Thoracic aorta (tissue), 2 donors: Measurements from ENCODE around the gene ELFN1. TPM values are rescaled to one million over a fixed set of nuclear protein-coding genes. Genes with fewer than 3 reads are reported as not detected.

ENCODE experiments used
- ATAC-seq: fragments of 150-250 bp; one replicate; pipeline ENCODE4 v1.8.0; 2017; ENCODE audit warnings: low read depth; ENCODE audit not compliant: insufficient number of reproducible peaks, low FRiP score
- DNase-seq: peaks from one replicate; pipeline ENCODE4 v3.0.0-alpha.2; 2020; ENCODE audit warnings: low spot score
- H3K27ac ChIP-seq, 2 donors: fragments of 200-600 bp; sonication (generic); 1 replicate in 1 of 2; 2 replicates in 1 of 2; pipeline ENCODE4 v1.5.1; 2016; ENCODE audit warnings: mild to moderate bottlenecking in 2 of 2, moderate library complexity in 2 of 2
- H3K27me3 ChIP-seq: fragments of 200-600 bp; sonication (generic); replicated peaks from 2 replicates; pipeline ENCODE4 v1.6.0; 2016; ENCODE audit warnings: mild to moderate bottlenecking; ENCODE audit not compliant: insufficient read depth
- H3K36me3 ChIP-seq: fragments of 200-600 bp; sonication (generic); one replicate; pipeline ENCODE4 v1.5.1; 2016
- H3K4me1 ChIP-seq, 2 donors: fragments of 200-600 bp; sonication (generic); 1 replicate in 1 of 2; 2 replicates in 1 of 2; pipeline versions ENCODE4 v1.5.1 to v1.6.0; 2016; ENCODE audit warnings: low read depth in 2 of 2, mild to moderate bottlenecking in 1 of 2; ENCODE audit not compliant: control insufficient read depth in 1 of 2
- H3K4me3 ChIP-seq: fragments of 200-600 bp; sonication (generic); 2 replicates; pipeline ENCODE4 v1.5.1; 2016; ENCODE audit warnings: mild to moderate bottlenecking
- H3K9me3 ChIP-seq: fragments of 200-600 bp; sonication (generic); 2 replicates; pipeline ENCODE4 v1.5.1; 2016
- total RNA-seq, 2 donors: library from RNA; depleted of rRNA; stranded (reverse); fragments of >200 nt; gene quantifications; one replicate each; pipeline versions ENCODE4 v1.1.0 to v1.2.3, GENCODE V29; 2016
- TF ChIP-seq, protein P1 (sequence below): fragments of 200-600 bp; sonication (generic); IDR thresholded peaks from one replicate; pipeline ENCODE4 v1.5.1; 2019; ENCODE audit warnings: antibody characterized with exemption

ELFN1 gene
- total RNA-seq, 2 donors from 2014 or later = 0.81 to 0.85 TPM

DNA sequence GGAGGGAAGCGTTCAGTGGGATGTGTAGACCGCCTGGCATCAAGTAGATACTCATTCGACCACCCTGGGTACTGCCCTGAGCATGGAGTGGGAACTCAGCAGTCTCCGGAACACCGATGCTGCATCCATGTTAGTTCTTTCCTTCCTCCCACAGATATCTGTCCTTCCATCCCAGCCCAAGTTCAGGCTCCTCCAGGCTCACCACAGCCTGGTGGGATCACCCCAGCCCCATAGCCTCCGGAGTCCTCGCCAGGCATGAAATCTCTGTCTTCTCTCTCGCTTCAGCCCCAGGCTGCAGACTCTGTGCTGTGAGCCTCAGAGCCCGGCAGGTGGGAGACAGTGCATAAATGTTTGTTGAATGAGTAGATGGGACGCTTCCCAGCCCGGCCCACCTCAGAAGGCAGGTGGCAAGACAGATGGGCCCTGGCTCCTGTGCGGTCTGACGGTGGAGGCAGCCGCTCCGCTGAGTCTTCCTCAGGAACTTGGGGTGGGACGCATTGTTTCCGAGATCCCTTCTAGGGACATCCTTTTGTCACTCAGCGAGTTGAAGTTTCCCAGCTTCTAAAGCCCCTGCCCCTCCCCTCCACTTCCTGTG, 42.9 kb downstream of the ELFN1 start:
- H3K4me3 ChIP-seq = no peak overlapping the region
- TF ChIP-seq, protein P1, sequence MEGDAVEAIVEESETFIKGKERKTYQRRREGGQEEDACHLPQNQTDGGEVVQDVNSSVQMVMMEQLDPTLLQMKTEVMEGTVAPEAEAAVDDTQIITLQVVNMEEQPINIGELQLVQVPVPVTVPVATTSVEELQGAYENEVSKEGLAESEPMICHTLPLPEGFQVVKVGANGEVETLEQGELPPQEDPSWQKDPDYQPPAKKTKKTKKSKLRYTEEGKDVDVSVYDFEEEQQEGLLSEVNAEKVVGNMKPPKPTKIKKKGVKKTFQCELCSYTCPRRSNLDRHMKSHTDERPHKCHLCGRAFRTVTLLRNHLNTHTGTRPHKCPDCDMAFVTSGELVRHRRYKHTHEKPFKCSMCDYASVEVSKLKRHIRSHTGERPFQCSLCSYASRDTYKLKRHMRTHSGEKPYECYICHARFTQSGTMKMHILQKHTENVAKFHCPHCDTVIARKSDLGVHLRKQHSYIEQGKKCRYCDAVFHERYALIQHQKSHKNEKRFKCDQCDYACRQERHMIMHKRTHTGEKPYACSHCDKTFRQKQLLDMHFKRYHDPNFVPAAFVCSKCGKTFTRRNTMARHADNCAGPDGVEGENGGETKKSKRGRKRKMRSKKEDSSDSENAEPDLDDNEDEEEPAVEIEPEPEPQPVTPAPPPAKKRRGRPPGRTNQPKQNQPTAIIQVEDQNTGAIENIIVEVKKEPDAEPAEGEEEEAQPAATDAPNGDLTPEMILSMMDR = no peak
- no peak for ATAC-seq
- H3K9me3 ChIP-seq = peaks cover 4% of the 10 kb centered on the region
- DNase-seq = no peak
- H3K27ac ChIP-seq = no peak overlapping the region
- no peaks in the 10 kb centered on the region for H3K4me1 ChIP-seq
- no peaks in the 10 kb centered on the region for H3K36me3 ChIP-seq
- no peaks in the 10 kb centered on the region for H3K27me3 ChIP-seq

DNA sequence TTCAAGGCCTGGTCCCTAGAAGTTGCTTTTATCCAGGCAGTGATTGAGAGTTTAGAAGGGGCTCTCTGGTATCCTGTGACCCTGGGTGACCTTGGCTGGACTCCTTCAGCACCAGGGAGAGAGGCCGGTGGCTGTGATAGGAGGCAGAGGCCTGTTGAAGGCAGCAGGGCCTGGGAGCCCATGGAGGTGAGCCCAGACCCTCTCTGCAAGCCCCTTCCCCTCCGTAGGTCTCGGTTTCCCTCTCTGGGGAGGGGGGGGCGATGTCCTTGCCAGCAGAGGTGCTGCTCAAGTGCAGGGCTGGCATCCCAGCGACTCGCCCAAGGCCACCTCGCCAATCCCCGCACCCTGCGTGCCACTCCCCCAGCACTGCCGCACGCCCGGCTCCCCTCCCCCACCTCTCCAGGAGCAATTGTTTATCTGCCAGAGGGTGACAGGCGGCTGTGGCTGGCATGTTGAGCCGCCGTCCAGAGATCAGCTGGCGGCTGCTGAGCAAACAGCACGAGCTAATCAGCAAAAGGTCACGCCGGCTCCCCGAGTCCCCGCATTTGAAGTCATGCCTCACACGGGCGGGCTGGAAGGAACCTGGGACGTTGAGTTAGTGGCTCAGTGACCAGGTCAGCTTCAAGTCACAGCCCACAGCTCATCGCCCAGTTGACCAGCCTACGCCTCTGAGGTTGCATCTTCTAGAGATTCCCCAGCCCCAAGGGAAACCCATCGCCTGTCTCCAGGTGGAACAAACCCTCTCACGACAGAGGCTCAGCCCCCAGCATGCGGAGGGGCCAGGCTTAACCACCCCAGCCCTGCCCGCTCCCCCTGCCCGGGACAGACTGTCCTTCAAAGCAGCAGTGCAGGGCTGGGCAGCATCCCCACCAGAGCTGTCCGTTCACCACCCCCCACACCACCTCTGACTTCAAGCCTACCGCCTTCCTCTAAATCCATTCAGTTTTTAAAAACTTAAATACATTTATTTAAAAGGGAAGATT, 43.7 kb downstream of the ELFN1 start:
- no peak for DNase-seq
- H3K9me3 ChIP-seq = peaks cover 4% of the 10 kb centered on the region
- H3K27me3 ChIP-seq = no peaks in the 10 kb centered on the region
- TF ChIP-seq, protein P1 = no peak
- H3K4me3 ChIP-seq = no peak overlapping the region
- H3K27ac ChIP-seq = no peak overlapping the region
- ATAC-seq = no peak
- no peaks in the 10 kb centered on the region for H3K36me3 ChIP-seq
- H3K4me1 ChIP-seq = no peaks in the 10 kb centered on the region

DNA sequence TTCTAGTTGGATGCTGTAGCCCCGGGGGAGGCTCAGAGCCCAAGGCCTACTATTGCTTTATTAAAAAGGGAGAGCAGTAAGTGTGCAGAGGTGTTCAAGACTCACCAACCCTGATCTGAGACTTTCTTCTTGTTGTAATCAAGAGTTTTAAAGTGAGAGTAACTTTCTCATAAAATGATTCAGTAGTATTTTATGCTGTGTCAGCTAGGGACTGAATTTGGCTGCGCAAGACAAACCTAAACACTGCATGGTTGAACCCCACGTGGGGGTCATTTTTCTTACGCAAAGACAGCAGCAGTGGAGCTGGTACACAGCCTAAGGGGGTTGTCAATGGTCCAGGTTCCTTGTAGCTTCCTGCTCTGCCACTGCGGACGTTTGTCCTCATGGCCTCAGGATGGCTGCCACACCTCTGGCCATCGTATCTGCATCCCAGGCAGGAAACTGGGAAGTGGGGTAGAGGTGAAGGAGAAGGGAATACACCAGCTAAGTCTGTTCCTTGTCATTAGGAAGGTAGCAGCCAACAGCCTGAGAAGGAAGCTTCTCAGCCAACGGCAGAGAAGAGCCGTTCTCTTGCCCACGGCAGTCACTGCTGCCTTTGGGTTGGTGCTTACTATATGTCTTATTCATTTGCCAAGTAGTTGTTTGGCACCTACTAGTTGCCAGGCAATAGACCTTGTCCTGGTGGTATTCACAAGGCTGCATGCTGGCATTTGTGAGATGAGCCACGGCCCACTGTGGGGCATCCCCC, 44.7 kb downstream of the ELFN1 start:
- no peak overlapping the region for H3K27ac ChIP-seq
- no peaks in the 10 kb centered on the region for H3K36me3 ChIP-seq
- peaks cover under 1% of the 10 kb centered on the region for H3K9me3 ChIP-seq
- no peaks in the 10 kb centered on the region for H3K27me3 ChIP-seq
- ATAC-seq (no peak), DNase-seq (no peak)
- no peak overlapping the region for H3K4me3 ChIP-seq
- TF ChIP-seq, protein P1 = no peak
- H3K4me1 ChIP-seq = no peaks in the 10 kb centered on the region

DNA sequence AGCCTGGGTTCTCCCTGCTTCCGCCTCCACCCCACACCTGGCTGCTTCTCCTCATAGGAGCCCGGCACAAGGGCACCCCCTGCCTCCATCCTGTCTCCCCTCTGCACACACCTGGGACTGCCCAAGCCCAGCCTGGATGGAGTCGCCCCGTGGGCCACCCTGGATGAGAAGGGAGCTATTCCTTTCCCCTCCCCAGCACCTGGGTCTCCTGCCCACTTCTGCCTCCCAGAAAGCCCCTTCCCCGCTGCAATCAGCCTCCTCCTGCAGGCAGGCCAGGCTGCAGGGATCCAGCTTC, 45.2 kb downstream of the ELFN1 start:
- Histone ChIP-seq H3K27ac (no peak overlapping the region), H3K4me3 (no peak overlapping the region), H3K36me3 (no peaks in the 10 kb centered on the region), H3K4me1 (no peaks in the 10 kb centered on the region), H3K27me3 (no peaks in the 10 kb centered on the region), H3K9me3 (no peaks in the 10 kb centered on the region)
- TF ChIP-seq, protein P1 = no peak
- ATAC-seq = no peak
- DNase-seq = no peak

DNA sequence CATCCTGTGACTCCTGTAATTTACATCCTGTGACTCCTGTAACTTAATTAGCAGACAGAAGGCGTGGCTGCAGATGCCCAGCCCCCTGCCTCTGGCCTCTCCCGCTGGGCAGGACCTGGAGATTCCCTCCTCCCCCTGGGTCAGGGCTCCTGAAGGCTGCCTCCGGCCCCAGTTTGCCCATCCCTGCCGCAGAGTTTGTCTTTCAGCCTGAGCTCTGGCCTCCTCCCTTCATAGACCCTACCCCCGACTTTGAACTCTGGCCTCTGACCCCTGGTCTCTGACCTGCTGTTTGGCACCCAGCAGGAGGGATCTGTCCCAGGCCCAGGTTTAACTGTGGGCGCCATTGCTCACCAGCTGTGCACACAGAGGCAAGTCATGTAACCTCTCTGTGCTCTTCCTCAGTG, 45.6 kb downstream of the ELFN1 start:
- TF ChIP-seq, protein P1 = no peak
- H3K4me1 ChIP-seq = no peaks in the 10 kb centered on the region

More for the DNA sequence above, 45.6 kb downstream of the ELFN1 start:
- Histone ChIP-seq H3K27me3 (no peaks in the 10 kb centered on the region), H3K36me3 (no peaks in the 10 kb centered on the region), H3K4me3 (no peak overlapping the region), H3K27ac (no peak overlapping the region), H3K9me3 (no peaks in the 10 kb centered on the region)
- ATAC-seq = no peak
- no peak for DNase-seq
